ENCODE results near the gene GPRIN1. TPM values are rescaled to one million over a fixed set of nuclear protein-coding genes. Genes with fewer than 3 reads are reported as not detected.

Gene GPRIN1
- total and polyA plus RNA-seq, 2 experiments from 2014 or later: 0.27 to 0.79 TPM

- no peaks in the 10 kb centered on the region for H3K27me3 ChIP-seq
- H3K9me3 ChIP-seq (ENCODE audit: low read depth): no peaks in the 10 kb centered on the region
- no peaks in the 10 kb centered on the region for H3K4me1 ChIP-seq (ENCODE audit: low read depth)
- H3K27ac ChIP-seq: no peak overlapping the region
- no peak overlapping the region for H3K4me3 ChIP-seq
- no peaks in the 10 kb centered on the region for H3K36me3 ChIP-seq
- peak in 1 of 2 donors; percentile 43 for DNase-seq (ENCODE audit: low read depth in 1 of 2, low spot score in 1 of 2)
- TF ChIP-seq, protein P1, sequence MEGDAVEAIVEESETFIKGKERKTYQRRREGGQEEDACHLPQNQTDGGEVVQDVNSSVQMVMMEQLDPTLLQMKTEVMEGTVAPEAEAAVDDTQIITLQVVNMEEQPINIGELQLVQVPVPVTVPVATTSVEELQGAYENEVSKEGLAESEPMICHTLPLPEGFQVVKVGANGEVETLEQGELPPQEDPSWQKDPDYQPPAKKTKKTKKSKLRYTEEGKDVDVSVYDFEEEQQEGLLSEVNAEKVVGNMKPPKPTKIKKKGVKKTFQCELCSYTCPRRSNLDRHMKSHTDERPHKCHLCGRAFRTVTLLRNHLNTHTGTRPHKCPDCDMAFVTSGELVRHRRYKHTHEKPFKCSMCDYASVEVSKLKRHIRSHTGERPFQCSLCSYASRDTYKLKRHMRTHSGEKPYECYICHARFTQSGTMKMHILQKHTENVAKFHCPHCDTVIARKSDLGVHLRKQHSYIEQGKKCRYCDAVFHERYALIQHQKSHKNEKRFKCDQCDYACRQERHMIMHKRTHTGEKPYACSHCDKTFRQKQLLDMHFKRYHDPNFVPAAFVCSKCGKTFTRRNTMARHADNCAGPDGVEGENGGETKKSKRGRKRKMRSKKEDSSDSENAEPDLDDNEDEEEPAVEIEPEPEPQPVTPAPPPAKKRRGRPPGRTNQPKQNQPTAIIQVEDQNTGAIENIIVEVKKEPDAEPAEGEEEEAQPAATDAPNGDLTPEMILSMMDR (IDR thresholded peaks at IDR 0.05; ENCODE audit: low read depth, low read length): no peak
These were observed 30.0 kb upstream of the GPRIN1 start for GRCh38 chr5:176639981-176640380.

- H3K27ac ChIP-seq: no peak overlapping the region
- no peak for DNase-seq (ENCODE audit: low read depth in 1 of 2, low spot score in 1 of 2)
- no peaks in the 10 kb centered on the region for H3K36me3 ChIP-seq
These were observed 29.3 kb upstream of the GPRIN1 start for GRCh38 chr5:176639208-176639607.

DNA sequence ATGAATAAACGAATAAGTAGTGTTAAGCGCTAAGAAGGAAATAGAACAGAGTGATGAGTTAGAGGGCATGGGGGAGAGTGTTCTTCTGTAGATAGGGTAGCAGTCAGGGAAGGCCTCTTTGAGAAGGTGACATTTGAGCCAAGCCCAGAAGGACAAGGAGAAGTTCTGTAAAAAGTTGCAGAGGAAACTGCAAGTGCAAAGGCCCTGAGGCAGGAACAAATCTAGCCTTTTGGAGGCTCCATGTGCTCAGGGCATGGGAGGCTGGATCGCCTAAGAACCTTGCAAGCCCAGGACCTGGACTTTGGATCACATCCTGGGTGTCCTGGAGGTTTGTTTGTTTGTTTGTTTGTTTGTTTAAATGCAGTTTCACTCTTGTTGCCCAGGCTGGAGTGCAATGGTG, 28.5 kb upstream of the GPRIN1 start:
- Histone ChIP-seq H3K36me3 (no peaks in the 10 kb centered on the region), H3K4me3 (no peak overlapping the region), H3K27me3 (no peaks in the 10 kb centered on the region), H3K27ac (no peak overlapping the region), H3K9me3 (ENCODE audit: low read depth) (no peaks in the 10 kb centered on the region), H3K4me1 (ENCODE audit: low read depth) (no peaks in the 10 kb centered on the region)
- DNase-seq (ENCODE audit: low read depth in 1 of 2, low spot score in 1 of 2): no peak
- TF ChIP-seq, protein P1 (IDR thresholded peaks at IDR 0.05; ENCODE audit: low read depth, low read length): no peak

More at GRCh38 chr5:176639208-176639607, 29.3 kb upstream of the GPRIN1 start:
- no peak overlapping the region for H3K4me3 ChIP-seq
- TF ChIP-seq, protein P1 (IDR thresholded peaks at IDR 0.05; ENCODE audit: low read depth, low read length): no peak
- no peaks in the 10 kb centered on the region for H3K4me1 ChIP-seq (ENCODE audit: low read depth)
- H3K9me3 ChIP-seq (ENCODE audit: low read depth): no peaks in the 10 kb centered on the region
- H3K27me3 ChIP-seq: no peaks in the 10 kb centered on the region

DNA sequence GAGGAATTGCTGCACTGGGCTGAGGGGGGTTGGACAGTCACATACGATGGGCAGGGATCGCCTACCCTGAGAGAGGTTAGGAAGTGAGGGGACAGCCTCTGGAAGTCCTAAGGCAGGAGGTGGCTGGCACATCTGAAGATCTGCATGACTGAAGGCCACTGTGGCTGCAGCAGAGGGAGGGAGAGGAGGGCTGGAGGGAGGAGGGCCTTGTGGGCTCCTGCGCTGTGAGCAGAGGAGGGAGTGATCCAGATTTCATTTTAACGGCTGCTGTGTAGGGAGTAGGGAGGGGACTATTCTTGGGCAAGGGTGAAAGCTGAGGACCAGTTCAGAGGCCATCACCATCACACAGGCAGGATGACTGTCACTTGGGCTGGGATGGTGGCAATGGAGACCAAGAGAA, 27.6 kb upstream of the GPRIN1 start:
- Histone ChIP-seq H3K9me3 (ENCODE audit: low read depth) (no peaks in the 10 kb centered on the region), H3K4me3 (no peak overlapping the region), H3K27me3 (peaks cover 4% of the 10 kb centered on the region), H3K4me1 (ENCODE audit: low read depth) (no peaks in the 10 kb centered on the region), H3K27ac (no peak overlapping the region), H3K36me3 (no peaks in the 10 kb centered on the region)
- TF ChIP-seq, protein P1 (IDR thresholded peaks at IDR 0.05; ENCODE audit: low read depth, low read length): no peak
- no peak for DNase-seq (ENCODE audit: low read depth in 1 of 2, low spot score in 1 of 2)

DNA sequence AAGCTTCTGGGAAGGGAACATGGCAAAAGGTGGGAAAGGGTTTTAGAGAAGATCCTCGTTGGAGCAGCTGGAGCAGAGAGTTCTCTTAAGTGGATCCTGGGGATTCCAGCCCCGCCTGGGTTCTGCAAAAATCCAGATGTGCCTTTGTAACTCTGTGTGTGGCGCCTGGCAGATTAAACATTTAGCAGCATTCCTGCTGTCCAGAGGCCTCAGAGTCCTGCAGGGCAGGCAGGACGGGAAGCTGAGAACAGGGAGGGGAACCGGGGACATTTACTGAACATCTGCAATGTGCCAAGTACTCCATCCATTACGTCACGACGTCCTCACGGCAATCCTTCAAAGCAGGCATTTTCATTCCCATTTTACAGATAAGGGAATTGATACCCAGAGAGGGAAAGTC, 26.5 kb upstream of the GPRIN1 start:
- no peaks in the 10 kb centered on the region for H3K36me3 ChIP-seq
- H3K27ac ChIP-seq: no peak overlapping the region
- peaks cover 11% of the 10 kb centered on the region for H3K27me3 ChIP-seq
- H3K4me1 ChIP-seq (ENCODE audit: low read depth): no peaks in the 10 kb centered on the region
- peak in 1 of 2 donors; percentile 43 for DNase-seq (ENCODE audit: low read depth in 1 of 2, low spot score in 1 of 2)
- H3K9me3 ChIP-seq (ENCODE audit: low read depth): no peaks in the 10 kb centered on the region
- no peak overlapping the region for H3K4me3 ChIP-seq
- TF ChIP-seq, protein P1 (IDR thresholded peaks at IDR 0.05; ENCODE audit: low read depth, low read length): no peak

DNA sequence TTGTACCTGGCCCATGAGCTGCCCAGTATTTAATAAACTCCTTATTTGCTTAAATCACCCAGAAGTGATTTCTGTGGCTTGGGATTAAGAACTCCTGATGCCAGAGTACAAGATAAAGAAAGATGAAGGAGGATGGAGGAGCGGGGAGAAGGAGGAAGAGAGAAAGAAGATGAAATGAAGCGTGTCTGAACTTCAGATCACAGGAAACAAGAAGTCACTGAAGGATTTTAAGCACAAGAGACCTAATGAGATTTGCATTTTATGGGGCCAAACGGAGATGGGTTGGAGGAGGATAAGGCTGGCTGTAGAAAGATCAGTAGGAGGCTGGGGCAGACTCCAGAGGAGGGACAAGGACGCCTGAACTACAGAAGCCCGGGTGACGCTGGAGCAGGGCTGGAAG, 23.6 kb upstream of the GPRIN1 start:
- TF ChIP-seq, protein P1 (IDR thresholded peaks at IDR 0.05; ENCODE audit: low read depth, low read length): no peak
- H3K36me3 ChIP-seq: no peaks in the 10 kb centered on the region
- peaks cover 39% of the 10 kb centered on the region for H3K27me3 ChIP-seq
- H3K4me1 ChIP-seq (ENCODE audit: low read depth): no peaks in the 10 kb centered on the region
- H3K27ac ChIP-seq: no peak overlapping the region
- H3K4me3 ChIP-seq: no peak overlapping the region
- no peak for DNase-seq (ENCODE audit: low read depth in 1 of 2, low spot score in 1 of 2)
- H3K9me3 ChIP-seq (ENCODE audit: low read depth): no peaks in the 10 kb centered on the region
